ENCODE measurements around the gene IKZF2. TPM values are rescaled to one million over a fixed set of nuclear protein-coding genes. Genes with fewer than 3 reads are reported as not detected.

Gene IKZF2
- total RNA-seq, 1 donor from 2014 or later, result 4.4 TPM

- Histone ChIP-seq H3K27me3 (ENCODE audit: control insufficient read depth, insufficient read depth, low read length) (no peaks in the 10 kb centered on the region), H3K4me3 (ENCODE audit: low read depth, low read length) (no peak overlapping the region), H3K36me3 (ENCODE audit: control insufficient read depth, insufficient read depth, low read length) (no peaks in the 10 kb centered on the region)
- TF ChIP-seq CTCF (IDR thresholded peaks at IDR 0.05; ENCODE audit: insufficient read depth, low read length, poor library complexity, severe bottlenecking), result no peak
- DNase-seq (ENCODE audit: low read depth), result no peak
These were observed 172.3 kb downstream of the IKZF2 start for GRCh38 chr2:212979046-212979612.

GRCh38 chr2:212977152-212977551 is 174.3 kb downstream of the IKZF2 start:
- Histone ChIP-seq H3K36me3 (ENCODE audit: control insufficient read depth, insufficient read depth, low read length) (no peaks in the 10 kb centered on the region), H3K27me3 (ENCODE audit: control insufficient read depth, insufficient read depth, low read length) (no peaks in the 10 kb centered on the region), H3K4me3 (ENCODE audit: low read depth, low read length) (no peak overlapping the region)
- no peak for TF ChIP-seq CTCF (IDR thresholded peaks at IDR 0.05; ENCODE audit: insufficient read depth, low read length, poor library complexity, severe bottlenecking)
- DNase-seq (ENCODE audit: low read depth), result no peak

GRCh38 chr2:212975333-212975732 is 176.1 kb downstream of the IKZF2 start:
- no peaks in the 10 kb centered on the region for H3K36me3 ChIP-seq (ENCODE audit: control insufficient read depth, insufficient read depth, low read length)
- H3K27me3 ChIP-seq (ENCODE audit: control insufficient read depth, insufficient read depth, low read length), result no peaks in the 10 kb centered on the region
- TF ChIP-seq CTCF (IDR thresholded peaks at IDR 0.05; ENCODE audit: insufficient read depth, low read length, poor library complexity, severe bottlenecking), result no peak
- DNase-seq (ENCODE audit: low read depth), result no peak
- H3K4me3 ChIP-seq (ENCODE audit: low read depth, low read length), result no peak overlapping the region

GRCh38 chr2:212974692-212975091 is 176.7 kb downstream of the IKZF2 start:
- no peak for TF ChIP-seq CTCF (IDR thresholded peaks at IDR 0.05; ENCODE audit: insufficient read depth, low read length, poor library complexity, severe bottlenecking)
- Histone ChIP-seq H3K27me3 (ENCODE audit: control insufficient read depth, insufficient read depth, low read length) (no peaks in the 10 kb centered on the region), H3K36me3 (ENCODE audit: control insufficient read depth, insufficient read depth, low read length) (no peaks in the 10 kb centered on the region), H3K4me3 (ENCODE audit: low read depth, low read length) (no peak overlapping the region)
- peak; percentile 43 for DNase-seq (ENCODE audit: low read depth)

GRCh38 chr2:212973347-212973746 is 178.1 kb downstream of the IKZF2 start:
- TF ChIP-seq CTCF (IDR thresholded peaks at IDR 0.05; ENCODE audit: insufficient read depth, low read length, poor library complexity, severe bottlenecking), result no peak
- no peak for DNase-seq (ENCODE audit: low read depth)
- Histone ChIP-seq H3K27me3 (ENCODE audit: control insufficient read depth, insufficient read depth, low read length) (no peaks in the 10 kb centered on the region), H3K4me3 (ENCODE audit: low read depth, low read length) (no peak overlapping the region), H3K36me3 (ENCODE audit: control insufficient read depth, insufficient read depth, low read length) (no peaks in the 10 kb centered on the region)

GRCh38 chr2:212970132-212970531 is 181.3 kb downstream of the IKZF2 start:
- H3K36me3 ChIP-seq (ENCODE audit: control insufficient read depth, insufficient read depth, low read length), result no peaks in the 10 kb centered on the region
- no peak for DNase-seq (ENCODE audit: low read depth)
- no peaks in the 10 kb centered on the region for H3K27me3 ChIP-seq (ENCODE audit: control insufficient read depth, insufficient read depth, low read length)
- H3K4me3 ChIP-seq (ENCODE audit: low read depth, low read length), result no peak overlapping the region
- TF ChIP-seq CTCF (IDR thresholded peaks at IDR 0.05; ENCODE audit: insufficient read depth, low read length, poor library complexity, severe bottlenecking), result no peak

All from kidney epithelial cell (primary cell).